ENCODE data around the gene MARS1. TPM values are rescaled to one million over a fixed set of nuclear protein-coding genes. Genes with fewer than 3 reads are reported as not detected.

Gene MARS1
- total RNA-seq, 1 experiment from 2014 or later: 209 TPM

DNA sequence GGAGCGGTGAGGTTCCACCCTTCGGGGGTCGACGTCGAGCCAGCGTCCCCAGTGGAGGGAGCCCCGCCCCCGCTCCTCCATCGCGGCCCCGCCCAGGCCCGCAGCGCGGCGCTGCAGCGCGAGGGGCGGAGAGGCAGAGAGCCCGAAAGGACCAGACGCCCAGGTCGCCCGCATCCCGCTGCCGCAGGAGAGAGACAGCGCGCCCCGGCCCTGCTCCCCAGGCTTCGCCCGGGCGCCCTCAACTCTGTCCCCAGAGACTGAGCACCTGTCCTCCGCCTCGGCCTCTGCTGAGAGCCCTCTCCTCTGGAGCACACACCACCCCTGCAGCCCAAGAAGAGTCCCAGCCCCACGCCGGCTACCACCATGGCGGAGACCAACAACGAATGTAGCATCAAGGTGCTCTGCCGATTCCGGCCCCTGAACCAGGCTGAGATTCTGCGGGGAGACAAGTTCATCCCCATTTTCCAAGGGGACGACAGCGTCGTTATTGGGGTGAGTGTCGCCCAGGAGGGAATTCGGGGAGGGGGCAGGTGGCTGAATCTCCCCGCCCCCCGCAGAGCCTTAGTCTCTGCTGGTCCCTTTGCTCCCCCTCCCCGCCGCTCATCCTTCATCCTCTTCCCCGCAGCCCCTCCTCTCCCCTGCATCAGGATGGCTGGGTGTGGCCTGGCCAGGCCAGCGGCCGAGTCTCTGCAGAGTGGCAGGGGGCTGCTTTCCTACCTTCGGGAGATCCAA is 62.2 kb downstream of the MARS1 start, which contains the start of gene KIF5A:
Gene KIF5A, plus strand, starts transcription at position 136 of the 732 bp plus-strand sequence. Its CDS starts 228 bp downstream, at position 364.
- H3K9ac ChIP-seq (ENCODE audit: low read length): no peak within 1 kb of the TSS
- BruUV-seq (replicated peaks): no TSS peak

DNA sequence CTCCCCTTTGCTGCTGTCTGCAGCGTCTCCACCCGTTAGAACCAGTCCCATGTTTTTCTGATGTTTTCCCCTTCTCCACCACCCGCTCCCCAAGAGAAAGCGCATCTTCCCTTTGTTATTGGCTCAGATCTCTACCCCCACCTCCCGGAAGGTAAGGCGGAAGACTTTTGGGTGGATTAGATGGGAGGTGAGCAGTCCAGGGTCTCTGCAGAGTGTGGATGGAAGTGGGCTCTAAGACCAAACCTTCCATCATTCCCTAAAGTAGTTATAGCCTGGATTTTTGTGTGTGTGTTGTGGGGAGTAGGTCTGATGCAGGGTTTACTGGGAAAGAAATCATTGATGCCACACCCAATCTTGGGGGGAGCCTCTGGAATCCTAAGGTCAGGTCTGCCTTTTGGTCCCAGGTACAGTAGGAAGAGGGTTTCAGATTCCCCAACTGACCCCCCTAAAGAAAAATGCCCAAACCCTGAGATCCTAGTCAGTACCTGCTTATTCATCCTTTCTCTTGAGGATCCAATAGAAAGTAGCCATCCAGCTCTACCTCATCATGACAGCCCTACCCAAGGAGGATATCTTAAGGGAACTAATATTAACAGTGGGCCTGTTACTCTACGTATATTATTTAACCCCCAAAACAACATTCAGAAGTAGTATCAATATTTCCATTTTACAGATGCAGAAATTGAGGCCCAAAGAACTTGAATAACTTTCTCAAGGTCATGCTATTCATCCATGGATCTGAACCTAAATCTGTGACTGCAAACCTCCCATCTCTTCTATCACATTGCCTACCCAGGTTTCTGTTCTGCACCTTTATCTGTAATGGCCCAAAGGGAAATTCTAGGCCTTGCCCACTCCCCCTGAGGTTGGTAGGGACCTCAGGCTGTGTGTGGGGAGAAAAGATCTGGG is 63.0 kb downstream of the MARS1 start:
- CTCF ChIA-PET: no interaction called here
- Histone ChIP-seq H3K27ac (ENCODE audit: low read length) (no peak overlapping the region), H3K9ac (ENCODE audit: low read length) (no peak overlapping the region)

More for the DNA sequence above, 62.2 kb downstream of the MARS1 start, which contains the start of gene KIF5A:
- Histone ChIP-seq H3K4me3 (ENCODE audit: low read length) (no peak within 1 kb of the TSS), H3K79me2 (ENCODE audit: low read length) (peaks cover 19% of the 10 kb centered on the region), H3K4me1 (ENCODE audit: insufficient read depth, low read length) (peaks cover 15% of the 10 kb centered on the region), H3K27me3 (ENCODE audit: low read length) (no peaks in the 10 kb centered on the region), H3K36me3 (ENCODE audit: low read depth, low read length) (no peaks in the 10 kb centered on the region), H3F3A (ENCODE audit: low read length, unreplicated experiment) (no peaks in the 10 kb centered on the region), H3K9me2 (replicated peaks; ENCODE audit: low read length) (no peaks in the 10 kb centered on the region), H2AFZ (ENCODE audit: low read length) (no peak within 1 kb of the TSS), H3K27ac (ENCODE audit: low read length) (no peak within 1 kb of the TSS), H4K20me1 (ENCODE audit: low read length) (no peaks in the 10 kb centered on the region), H3K4me2 (ENCODE audit: low read length) (no peak within 1 kb of the TSS), H3K9me3 (ENCODE audit: low read length) (no peaks in the 10 kb centered on the region)
- TF ChIP-seq, protein P1, sequence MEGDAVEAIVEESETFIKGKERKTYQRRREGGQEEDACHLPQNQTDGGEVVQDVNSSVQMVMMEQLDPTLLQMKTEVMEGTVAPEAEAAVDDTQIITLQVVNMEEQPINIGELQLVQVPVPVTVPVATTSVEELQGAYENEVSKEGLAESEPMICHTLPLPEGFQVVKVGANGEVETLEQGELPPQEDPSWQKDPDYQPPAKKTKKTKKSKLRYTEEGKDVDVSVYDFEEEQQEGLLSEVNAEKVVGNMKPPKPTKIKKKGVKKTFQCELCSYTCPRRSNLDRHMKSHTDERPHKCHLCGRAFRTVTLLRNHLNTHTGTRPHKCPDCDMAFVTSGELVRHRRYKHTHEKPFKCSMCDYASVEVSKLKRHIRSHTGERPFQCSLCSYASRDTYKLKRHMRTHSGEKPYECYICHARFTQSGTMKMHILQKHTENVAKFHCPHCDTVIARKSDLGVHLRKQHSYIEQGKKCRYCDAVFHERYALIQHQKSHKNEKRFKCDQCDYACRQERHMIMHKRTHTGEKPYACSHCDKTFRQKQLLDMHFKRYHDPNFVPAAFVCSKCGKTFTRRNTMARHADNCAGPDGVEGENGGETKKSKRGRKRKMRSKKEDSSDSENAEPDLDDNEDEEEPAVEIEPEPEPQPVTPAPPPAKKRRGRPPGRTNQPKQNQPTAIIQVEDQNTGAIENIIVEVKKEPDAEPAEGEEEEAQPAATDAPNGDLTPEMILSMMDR (conservative IDR thresholded peaks at IDR 0.05; ENCODE audit: low read depth, low read length): no peak
- TF ChIP-seq EZH2phosphoT487 (IDR thresholded peaks at IDR 0.05; ENCODE audit: borderline replicate concordance, low read length): no peak
- DNase-seq (no peak), ATAC-seq (no peak)
- ChIA-PET POLR2A (ENCODE audit: unreplicated experiment) (no interaction called here), CTCF (no interaction called here)
- intact Hi-C loops (cut with micrococcal nuclease): no loop called here

More for the DNA sequence above, 63.0 kb downstream of the MARS1 start:
- intact Hi-C loops (cut with micrococcal nuclease): no loop called here
- Histone ChIP-seq H3K9me2 (replicated peaks; ENCODE audit: low read length) (no peaks in the 10 kb centered on the region), H3K9me3 (ENCODE audit: low read length) (no peaks in the 10 kb centered on the region), H3K4me1 (ENCODE audit: insufficient read depth, low read length) (peaks cover 8% of the 10 kb centered on the region), H3K27me3 (ENCODE audit: low read length) (no peaks in the 10 kb centered on the region), H3K4me2 (ENCODE audit: low read length) (no peak overlapping the region), H4K20me1 (ENCODE audit: low read length) (no peaks in the 10 kb centered on the region), H3K4me3 (ENCODE audit: low read length) (no peak overlapping the region), H2AFZ (ENCODE audit: low read length) (no peak overlapping the region), H3K79me2 (ENCODE audit: low read length) (peaks cover 10% of the 10 kb centered on the region), H3K36me3 (ENCODE audit: low read depth, low read length) (no peaks in the 10 kb centered on the region), H3F3A (ENCODE audit: low read length, unreplicated experiment) (no peaks in the 10 kb centered on the region)
- DNase-seq: no peak
- no peak for ATAC-seq
- no TSS peak for BruUV-seq (replicated peaks)
- POLR2A ChIA-PET (ENCODE audit: unreplicated experiment): no interaction called here
- no peak for TF ChIP-seq EZH2phosphoT487 (IDR thresholded peaks at IDR 0.05; ENCODE audit: borderline replicate concordance, low read length)
- TF ChIP-seq, protein P1 (conservative IDR thresholded peaks at IDR 0.05; ENCODE audit: low read depth, low read length): no peak
- no peak for TF ChIP-seq EZH2 (IDR thresholded peaks at IDR 0.05; ENCODE audit: low read length, unreplicated experiment)
